Measurements from ENCODE around the gene DPY19L2.
"Not testable (repeated sequence)": the region's sequence is repeated elsewhere in the genome, so short reads cannot be mapped to it uniquely, and the experiment has no call there.

Gene DPY19L2

GRCh38 chr12:63615544-63615943, 52.7 kb downstream of the DPY19L2 start:
- not testable (repeated sequence) for ATAC-seq; H3K27me3 Mint-ChIP-seq; H3K9me3 Mint-ChIP-seq; H3K4me1 Mint-ChIP-seq; H3K27ac Mint-ChIP-seq; DNase-seq; H3K4me3 Mint-ChIP-seq; H3K36me3 Mint-ChIP-seq (ENCODE audit: low read depth)

- not testable (repeated sequence) for H3K36me3 Mint-ChIP-seq (ENCODE audit: low read depth); H3K4me3 Mint-ChIP-seq; H3K27ac Mint-ChIP-seq; H3K9me3 Mint-ChIP-seq; ATAC-seq; H3K27me3 Mint-ChIP-seq; H3K4me1 Mint-ChIP-seq; DNase-seq
These were observed 57.0 kb downstream of the DPY19L2 start for GRCh38 chr12:63611285-63611684.

- not testable (repeated sequence) for H3K27ac Mint-ChIP-seq; ATAC-seq; H3K4me3 Mint-ChIP-seq; H3K27me3 Mint-ChIP-seq; H3K4me1 Mint-ChIP-seq; H3K9me3 Mint-ChIP-seq; DNase-seq; H3K36me3 Mint-ChIP-seq (ENCODE audit: low read depth)
These were observed 59.0 kb downstream of the DPY19L2 start for GRCh38 chr12:63609281-63609680.

DNA sequence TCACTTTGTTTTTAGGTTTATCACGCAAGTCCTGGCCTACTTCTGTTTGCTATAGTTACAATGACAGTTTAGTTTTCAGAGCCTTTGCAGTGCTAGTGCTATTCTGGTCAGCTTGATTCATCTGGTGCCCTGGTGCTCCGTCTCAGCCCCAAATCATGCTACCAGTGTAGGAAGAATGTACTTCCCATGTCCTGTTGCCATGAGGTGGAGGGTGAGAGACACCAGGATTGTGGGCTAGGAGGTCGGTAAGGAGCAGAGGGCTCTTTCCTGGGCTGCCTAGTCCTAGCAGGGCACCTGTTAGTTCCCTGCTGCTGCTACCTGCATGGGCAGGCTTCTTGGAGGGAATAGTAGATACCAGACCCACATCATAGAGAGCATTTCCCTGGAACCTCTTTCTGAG, 63.3 kb downstream of the DPY19L2 start:
- not testable (repeated sequence) for DNase-seq; H3K36me3 Mint-ChIP-seq (ENCODE audit: low read depth); ATAC-seq; H3K9me3 Mint-ChIP-seq; H3K27ac Mint-ChIP-seq; H3K4me3 Mint-ChIP-seq; H3K4me1 Mint-ChIP-seq; H3K27me3 Mint-ChIP-seq

- not testable (repeated sequence) for H3K4me1 Mint-ChIP-seq; DNase-seq; H3K36me3 Mint-ChIP-seq (ENCODE audit: low read depth)
These were observed 73.5 kb downstream of the DPY19L2 start for GRCh38 chr12:63594828-63595227.

GRCh38 chr12:63584426-63584825, 83.9 kb downstream of the DPY19L2 start:
- H3K9me3 Mint-ChIP-seq; H3K27me3 Mint-ChIP-seq; H3K4me1 Mint-ChIP-seq; H3K27ac Mint-ChIP-seq; H3K4me3 Mint-ChIP-seq; H3K36me3 Mint-ChIP-seq (ENCODE audit: low read depth); ATAC-seq; DNase-seq: not testable (repeated sequence)

More at GRCh38 chr12:63594828-63595227, 73.5 kb downstream of the DPY19L2 start:
- H3K27ac Mint-ChIP-seq, H3K4me3 Mint-ChIP-seq, H3K27me3 Mint-ChIP-seq, ATAC-seq, H3K9me3 Mint-ChIP-seq: not testable (repeated sequence)

DNA sequence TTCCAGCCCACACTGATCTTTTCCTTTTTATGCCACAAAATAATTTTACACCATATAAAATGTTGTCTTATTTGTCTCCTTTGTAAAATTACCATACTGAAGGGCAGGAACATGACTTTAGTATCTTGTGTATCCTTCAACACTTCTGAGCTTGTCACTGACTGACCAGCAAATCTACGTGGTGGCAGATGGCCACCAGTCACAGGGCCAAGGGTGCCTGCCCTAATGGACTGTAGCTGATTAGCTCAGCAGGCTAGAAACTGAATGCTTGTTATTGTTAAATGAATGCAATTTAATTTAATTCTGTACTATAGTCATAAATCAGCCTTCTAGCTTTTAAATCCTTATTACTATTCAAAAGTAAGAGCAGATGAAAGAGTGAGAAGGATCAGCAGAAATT, 85.0 kb downstream of the DPY19L2 start:
- not testable (repeated sequence) for H3K27ac Mint-ChIP-seq; H3K4me1 Mint-ChIP-seq; H3K4me3 Mint-ChIP-seq; DNase-seq; H3K36me3 Mint-ChIP-seq (ENCODE audit: low read depth); H3K27me3 Mint-ChIP-seq; ATAC-seq; H3K9me3 Mint-ChIP-seq

DNA sequence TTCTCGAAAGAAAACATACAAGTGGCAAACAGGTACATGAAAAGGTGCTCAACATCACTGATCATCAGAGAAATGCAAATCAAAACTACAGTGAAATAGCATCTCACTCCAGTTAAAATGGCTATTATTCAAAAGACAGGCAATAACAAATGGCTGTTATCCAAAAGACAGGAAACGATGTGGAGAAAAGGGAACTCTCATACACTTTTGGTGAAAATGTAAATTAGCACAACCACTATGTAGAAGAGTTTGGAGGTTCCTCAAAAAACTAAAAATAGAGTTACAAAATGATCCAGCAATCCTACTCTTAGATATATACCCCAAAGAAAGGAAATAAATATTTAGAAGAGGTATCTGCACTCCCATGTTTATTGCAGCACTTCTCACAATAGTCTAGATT, 90.7 kb downstream of the DPY19L2 start:
- H3K27me3 Mint-ChIP-seq, H3K27ac Mint-ChIP-seq, ATAC-seq, H3K9me3 Mint-ChIP-seq, H3K4me1 Mint-ChIP-seq, DNase-seq, H3K4me3 Mint-ChIP-seq: not testable (repeated sequence)
- peaks cover 17% of the 10 kb centered on the region for H3K36me3 Mint-ChIP-seq (ENCODE audit: low read depth)

- not testable (repeated sequence) for ATAC-seq, DNase-seq, H3K27ac Mint-ChIP-seq, H3K9me3 Mint-ChIP-seq, H3K27me3 Mint-ChIP-seq, H3K4me3 Mint-ChIP-seq, H3K4me1 Mint-ChIP-seq
- H3K36me3 Mint-ChIP-seq (ENCODE audit: low read depth) = peaks cover 36% of the 10 kb centered on the region
These were observed 96.3 kb downstream of the DPY19L2 start for GRCh38 chr12:63572038-63572437.

DNA sequence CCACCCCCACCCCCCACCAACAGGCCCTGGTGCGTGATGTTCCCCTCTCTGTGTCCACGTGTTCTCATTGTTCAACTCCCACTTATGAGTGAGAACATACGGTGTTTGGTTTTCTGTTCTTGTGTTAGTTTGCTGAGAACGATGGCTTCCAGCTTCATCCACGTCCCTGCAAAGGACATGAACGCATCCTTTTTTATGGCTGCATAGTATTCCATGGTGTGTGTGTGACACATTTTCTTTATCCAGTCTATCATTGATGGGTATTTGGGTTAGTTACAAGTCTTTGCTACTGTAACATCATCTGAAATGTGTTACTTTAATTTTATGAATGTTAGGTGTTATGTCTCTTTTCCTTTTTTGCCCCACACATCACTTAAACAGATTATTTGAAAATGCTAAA, 109.8 kb downstream of the DPY19L2 start:
- H3K4me3 Mint-ChIP-seq; H3K27me3 Mint-ChIP-seq; H3K4me1 Mint-ChIP-seq; H3K27ac Mint-ChIP-seq; ATAC-seq; H3K9me3 Mint-ChIP-seq; DNase-seq; H3K36me3 Mint-ChIP-seq (ENCODE audit: low read depth): not testable (repeated sequence)

DNA sequence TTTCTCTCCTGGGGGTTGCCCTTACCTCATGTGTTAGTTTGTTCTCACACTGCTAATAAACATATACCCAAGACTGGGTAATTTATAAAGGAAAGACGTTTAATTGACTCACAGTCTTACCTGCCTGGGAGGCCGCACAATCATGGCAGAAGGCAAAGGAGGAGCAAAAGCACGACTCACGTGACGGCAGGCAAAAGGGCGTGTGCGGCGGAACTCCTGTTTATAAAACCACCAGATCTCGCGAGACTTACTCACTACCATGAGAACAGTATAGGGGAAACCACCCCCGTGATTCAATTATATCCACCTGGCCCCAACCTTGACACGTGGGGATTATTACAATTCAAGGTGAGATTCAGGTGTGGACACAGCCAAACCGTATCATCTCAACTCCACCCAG, 116.9 kb downstream of the DPY19L2 start:
- not testable (repeated sequence) for H3K4me3 Mint-ChIP-seq, H3K4me1 Mint-ChIP-seq, DNase-seq

GRCh38 chr12:63549034-63549433, 119.3 kb downstream of the DPY19L2 start:
- not testable (repeated sequence) for H3K36me3 Mint-ChIP-seq (ENCODE audit: low read depth); ATAC-seq; H3K4me3 Mint-ChIP-seq

More for the DNA sequence above, 116.9 kb downstream of the DPY19L2 start:
- not testable (repeated sequence) for H3K9me3 Mint-ChIP-seq; H3K27ac Mint-ChIP-seq; H3K27me3 Mint-ChIP-seq; ATAC-seq; H3K36me3 Mint-ChIP-seq (ENCODE audit: low read depth)

DNA sequence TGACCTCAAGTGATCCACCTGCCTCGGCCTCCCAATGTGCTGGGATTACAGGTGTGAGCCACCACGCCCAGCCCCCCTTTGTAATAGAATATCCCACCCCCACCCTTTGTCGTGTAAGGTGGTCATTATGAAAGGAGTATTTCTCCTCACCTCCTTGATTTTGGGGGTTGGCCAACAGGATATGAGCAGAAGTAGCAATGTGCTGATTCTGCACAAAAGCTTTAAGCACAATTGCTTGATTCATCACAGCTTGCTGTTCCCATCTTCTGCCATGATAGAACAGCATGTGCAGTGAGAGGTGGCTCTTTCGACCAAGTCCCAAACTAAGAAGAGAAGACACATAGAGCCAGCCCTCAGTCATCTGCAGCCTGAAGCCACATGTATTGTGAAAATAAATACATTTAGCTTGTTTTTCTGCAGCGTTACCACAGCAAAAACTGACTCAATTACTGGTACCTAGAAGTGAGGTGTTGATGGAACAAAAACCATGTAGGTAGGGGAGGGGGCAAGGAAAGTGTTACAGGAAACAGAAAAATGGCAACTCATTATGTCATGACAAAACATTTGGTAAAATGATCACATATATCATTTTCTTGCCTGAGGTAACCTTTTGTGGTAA, 122.9 kb downstream of the DPY19L2 start:
- not testable (repeated sequence) for H3K27me3 Mint-ChIP-seq; DNase-seq; H3K4me3 Mint-ChIP-seq; H3K27ac Mint-ChIP-seq; H3K36me3 Mint-ChIP-seq (ENCODE audit: low read depth); H3K4me1 Mint-ChIP-seq; H3K9me3 Mint-ChIP-seq
- peak; percentile 49 for ATAC-seq

More at GRCh38 chr12:63549034-63549433, 119.3 kb downstream of the DPY19L2 start:
- H3K9me3 Mint-ChIP-seq, H3K27me3 Mint-ChIP-seq, DNase-seq, H3K4me1 Mint-ChIP-seq, H3K27ac Mint-ChIP-seq: not testable (repeated sequence)

DNA sequence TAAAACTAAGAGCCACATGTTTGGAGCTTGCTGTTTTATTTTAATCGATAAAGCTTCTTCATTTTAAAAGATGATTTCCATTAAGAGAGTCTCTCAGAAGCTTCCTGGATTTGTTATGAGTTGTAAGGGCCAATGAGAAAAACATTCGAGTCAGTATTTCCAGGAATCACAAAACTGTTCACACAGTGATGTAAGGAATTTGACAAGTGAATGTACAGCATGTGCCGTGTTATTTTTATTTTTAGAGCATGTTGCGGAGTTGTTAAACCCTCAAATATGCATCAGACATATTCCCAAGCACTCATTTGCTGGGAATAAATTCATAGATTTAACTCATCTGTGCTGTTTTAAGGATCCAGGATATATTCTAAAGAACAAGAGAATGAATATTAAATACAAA, 129.6 kb downstream of the DPY19L2 start:
- H3K27me3 Mint-ChIP-seq; DNase-seq; H3K4me1 Mint-ChIP-seq; ATAC-seq; H3K9me3 Mint-ChIP-seq; H3K36me3 Mint-ChIP-seq (ENCODE audit: low read depth); H3K4me3 Mint-ChIP-seq; H3K27ac Mint-ChIP-seq: not testable (repeated sequence)

- H3K4me1 Mint-ChIP-seq; DNase-seq; H3K36me3 Mint-ChIP-seq (ENCODE audit: low read depth); ATAC-seq; H3K27me3 Mint-ChIP-seq; H3K9me3 Mint-ChIP-seq; H3K27ac Mint-ChIP-seq; H3K4me3 Mint-ChIP-seq: not testable (repeated sequence)
These were observed 130.5 kb downstream of the DPY19L2 start for GRCh38 chr12:63537838-63538237.

- not testable (repeated sequence) for DNase-seq; H3K27me3 Mint-ChIP-seq; H3K9me3 Mint-ChIP-seq; ATAC-seq; H3K27ac Mint-ChIP-seq; H3K4me3 Mint-ChIP-seq; H3K36me3 Mint-ChIP-seq (ENCODE audit: low read depth); H3K4me1 Mint-ChIP-seq
These were observed 138.7 kb downstream of the DPY19L2 start for GRCh38 chr12:63529641-63530040.
